ENCODE results near the gene CCNK. TPM values are rescaled to one million over a fixed set of nuclear protein-coding genes. Genes with fewer than 3 reads are reported as not detected.

Gene CCNK
- total and polyA plus RNA-seq, 2 experiments from 2014 or later: 20.9 TPM

DNA sequence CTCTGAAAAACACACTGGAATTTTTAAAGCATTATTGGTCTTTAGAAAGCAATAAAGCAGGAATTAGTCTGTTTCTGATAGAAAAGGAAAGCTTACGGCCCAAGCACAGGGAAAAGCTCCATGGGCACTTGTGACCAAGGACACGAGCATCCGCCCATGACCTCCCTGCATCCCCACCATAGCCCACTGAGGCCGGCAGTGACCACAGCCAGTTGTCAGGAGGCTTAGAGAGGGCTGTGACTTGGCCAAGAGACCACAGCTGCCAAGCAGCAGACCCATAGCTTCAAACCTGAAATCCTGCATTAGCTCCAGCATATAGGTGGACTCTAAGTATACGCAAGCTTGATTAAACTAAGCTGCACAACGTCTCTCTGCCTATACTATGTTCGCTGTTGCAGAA is 9.5 kb upstream of the CCNK start:
- H3K9me3 ChIP-seq (ENCODE audit: low read depth): no peaks in the 10 kb centered on the region
- DNase-seq: no peak
- H3F3A ChIP-seq (ENCODE audit: insufficient read depth): no peaks in the 10 kb centered on the region
- H3K36me3 ChIP-seq (ENCODE audit: low read depth): no peaks in the 10 kb centered on the region
- no peaks in the 10 kb centered on the region for H3K9me2 ChIP-seq (ENCODE audit: insufficient read depth)
- WGBS, 2 experiments (ENCODE audit: low coverage in 1 of 2, low lambda C conversion rate in 2 of 2, missing lambda C conversion rate in 2 of 2): 95 to 96% methylated on average over 7 of the region's 7 CpGs
- no peak overlapping the region for H3K27ac ChIP-seq
- H3K4me2 ChIP-seq (ENCODE audit: unreplicated experiment): no peak overlapping the region
- H3K27me3 ChIP-seq (replicated peaks; ENCODE audit: insufficient read depth): no peaks in the 10 kb centered on the region
- H3K79me2 ChIP-seq (ENCODE audit: insufficient read depth): peaks cover 100% of the 10 kb centered on the region
- TF ChIP-seq EZH2phosphoT487 (IDR thresholded peaks at IDR 0.05; ENCODE audit: insufficient read depth, low read depth) (no peak), EZH2 (IDR thresholded peaks at IDR 0.05; ENCODE audit: insufficient read depth, poor library complexity, severe bottlenecking) (no peak)
- H3K4me1 ChIP-seq (ENCODE audit: insufficient read depth): peaks cover 3% of the 10 kb centered on the region; the same call in 1 of the 2 replicates
- H2AFZ ChIP-seq: no peak overlapping the region
- peaks cover 18% of the 10 kb centered on the region; the same call in 1 of the 2 replicates for H4K20me1 ChIP-seq (ENCODE audit: insufficient read depth)
- H3K4me3 ChIP-seq: no peak overlapping the region
- H3K9ac ChIP-seq: no peak overlapping the region
- in situ Hi-C loops (cut with MboI): no loop called here

DNA sequence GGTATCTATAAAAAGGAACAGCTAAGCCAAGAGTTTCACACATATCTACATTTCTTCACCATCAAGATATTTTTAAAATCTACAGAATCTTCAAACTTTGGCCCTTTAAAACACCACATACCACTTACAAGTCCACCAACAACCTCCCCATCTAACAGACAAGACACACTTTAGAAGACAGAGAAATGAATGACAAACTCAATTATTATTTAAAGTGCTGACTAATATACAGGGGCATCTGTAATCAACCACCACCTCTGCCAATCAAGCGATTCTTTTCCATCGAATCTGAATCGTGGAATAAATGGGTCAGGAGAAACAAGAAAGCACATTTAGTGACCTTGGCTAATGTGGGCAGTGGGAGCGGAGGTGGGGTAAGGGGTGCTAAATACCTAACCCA is 8.3 kb upstream of the CCNK start:
- TF ChIP-seq EZH2phosphoT487 (IDR thresholded peaks at IDR 0.05; ENCODE audit: insufficient read depth, low read depth): no peak
- no peak for TF ChIP-seq EZH2 (IDR thresholded peaks at IDR 0.05; ENCODE audit: insufficient read depth, poor library complexity, severe bottlenecking)
- peaks cover 18% of the 10 kb centered on the region; the same call in 1 of the 2 replicates for H4K20me1 ChIP-seq (ENCODE audit: insufficient read depth)
- no peaks in the 10 kb centered on the region for H3K36me3 ChIP-seq (ENCODE audit: low read depth)
- no peak overlapping the region for H3K4me3 ChIP-seq
- peaks cover 100% of the 10 kb centered on the region for H3K79me2 ChIP-seq (ENCODE audit: insufficient read depth)
- peaks cover 11% of the 10 kb centered on the region; the same call in 1 of the 2 replicates for H3K4me1 ChIP-seq (ENCODE audit: insufficient read depth)
- no peaks in the 10 kb centered on the region for H3K9me3 ChIP-seq (ENCODE audit: low read depth)
- no peak for DNase-seq
- no peak overlapping the region for H3K27ac ChIP-seq
- H3K4me2 ChIP-seq (ENCODE audit: unreplicated experiment): no peak overlapping the region
- no peak overlapping the region for H2AFZ ChIP-seq
- H3K9me2 ChIP-seq (ENCODE audit: insufficient read depth): no peaks in the 10 kb centered on the region
- WGBS, 2 experiments (ENCODE audit: low coverage in 1 of 2, low lambda C conversion rate in 2 of 2, missing lambda C conversion rate in 2 of 2): 88 to 95% methylated on average over 4 of the region's 4 CpGs
- in situ Hi-C loops (cut with MboI): no loop called here
- no peaks in the 10 kb centered on the region for H3K27me3 ChIP-seq (replicated peaks; ENCODE audit: insufficient read depth)
- 0 out of 2 replicates have a peak, but pooled peaks cover 5% of the 10 kb centered on the region for H3F3A ChIP-seq (ENCODE audit: insufficient read depth)
- no peak overlapping the region for H3K9ac ChIP-seq

DNA sequence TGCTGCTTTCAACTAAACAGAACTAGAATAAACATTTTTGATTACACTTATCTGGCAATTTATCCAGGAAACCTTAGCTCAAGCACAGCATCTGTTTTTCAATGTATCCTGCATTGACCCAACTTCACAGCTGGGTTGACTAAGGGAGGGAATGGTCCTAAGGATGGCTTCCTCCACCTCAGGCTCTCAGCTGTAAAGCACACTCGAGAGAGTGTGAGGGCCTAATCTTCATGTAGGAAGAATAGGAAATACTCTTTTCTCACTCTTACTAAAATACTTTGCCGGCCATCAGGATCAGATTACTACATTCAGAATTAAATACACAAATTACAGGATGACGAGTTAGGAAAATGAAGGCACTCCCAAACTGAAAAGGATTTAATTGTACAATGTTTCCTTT is 7.8 kb upstream of the CCNK start:
- DNase-seq: no peak
- Histone ChIP-seq H3K27ac (no peak overlapping the region), H3K4me3 (no peak overlapping the region), H3K9ac (no peak overlapping the region), H2AFZ (no peak overlapping the region), H3K4me1 (ENCODE audit: insufficient read depth) (peaks cover 16% of the 10 kb centered on the region; the same call in 1 of the 2 replicates), H3K79me2 (ENCODE audit: insufficient read depth) (peaks cover 100% of the 10 kb centered on the region), H3K4me2 (ENCODE audit: unreplicated experiment) (no peak overlapping the region), H3K27me3 (replicated peaks; ENCODE audit: insufficient read depth) (no peaks in the 10 kb centered on the region), H3K9me3 (ENCODE audit: low read depth) (no peaks in the 10 kb centered on the region), H3K36me3 (ENCODE audit: low read depth) (no peaks in the 10 kb centered on the region), H3F3A (ENCODE audit: insufficient read depth) (0 out of 2 replicates have a peak, but pooled peaks cover 5% of the 10 kb centered on the region), H3K9me2 (ENCODE audit: insufficient read depth) (no peaks in the 10 kb centered on the region), H4K20me1 (ENCODE audit: insufficient read depth) (peaks cover 18% of the 10 kb centered on the region; the same call in 1 of the 2 replicates)
- in situ Hi-C loops (cut with MboI): no loop called here
- 82% methylated on average over 3 of the region's 3 CpGs for WGBS, 2 experiments (ENCODE audit: low coverage in 1 of 2, low lambda C conversion rate in 2 of 2, missing lambda C conversion rate in 2 of 2)
- TF ChIP-seq EZH2 (IDR thresholded peaks at IDR 0.05; ENCODE audit: insufficient read depth, poor library complexity, severe bottlenecking) (no peak), EZH2phosphoT487 (IDR thresholded peaks at IDR 0.05; ENCODE audit: insufficient read depth, low read depth) (no peak)

DNA sequence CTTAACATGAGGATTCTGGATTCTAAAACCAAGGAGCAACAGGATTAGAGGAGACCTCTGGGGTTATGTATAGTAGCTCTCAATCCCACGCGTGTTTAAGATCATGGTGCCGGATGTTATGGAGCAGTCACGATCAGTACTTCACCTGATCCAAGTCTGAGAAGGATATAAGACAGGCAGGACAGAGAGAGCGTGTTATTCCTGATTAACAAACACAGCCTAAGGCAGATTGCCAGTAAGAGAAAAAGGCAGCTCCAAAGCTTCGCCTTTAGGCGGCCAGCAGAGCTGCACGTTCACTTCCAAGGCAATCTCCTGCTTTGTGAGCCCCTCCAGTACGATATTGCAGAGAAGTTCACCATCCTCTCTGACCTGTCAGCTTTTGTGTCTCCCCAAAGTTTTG is 6.0 kb upstream of the CCNK start:
- no peak overlapping the region for H2AFZ ChIP-seq
- in situ Hi-C loops (cut with MboI): no loop called here
- TF ChIP-seq EZH2 (IDR thresholded peaks at IDR 0.05; ENCODE audit: insufficient read depth, poor library complexity, severe bottlenecking): no peak
- no peak for TF ChIP-seq EZH2phosphoT487 (IDR thresholded peaks at IDR 0.05; ENCODE audit: insufficient read depth, low read depth)
- H3K9me3 ChIP-seq (ENCODE audit: low read depth): no peaks in the 10 kb centered on the region
- H3K9ac ChIP-seq: no peak overlapping the region
- peaks cover 18% of the 10 kb centered on the region; the same call in 1 of the 2 replicates for H4K20me1 ChIP-seq (ENCODE audit: insufficient read depth)
- no peaks in the 10 kb centered on the region for H3K36me3 ChIP-seq (ENCODE audit: low read depth)
- peaks cover 97% of the 10 kb centered on the region for H3K79me2 ChIP-seq (ENCODE audit: insufficient read depth)
- H3K27ac ChIP-seq: no peak overlapping the region
- no peak overlapping the region for H3K4me2 ChIP-seq (ENCODE audit: unreplicated experiment)
- no peaks in the 10 kb centered on the region for H3K9me2 ChIP-seq (ENCODE audit: insufficient read depth)
- DNase-seq: no peak
- no peak overlapping the region for H3K4me3 ChIP-seq
- H3F3A ChIP-seq (ENCODE audit: insufficient read depth): peaks cover 15% of the 10 kb centered on the region; the same call in 1 of the 2 replicates
- H3K27me3 ChIP-seq (replicated peaks; ENCODE audit: insufficient read depth): no peaks in the 10 kb centered on the region
- 92 to 94% methylated on average over 9 of the region's 9 CpGs for WGBS, 2 experiments (ENCODE audit: low coverage in 1 of 2, low lambda C conversion rate in 2 of 2, missing lambda C conversion rate in 2 of 2)
- peaks cover 26% of the 10 kb centered on the region; the same call in 1 of the 2 replicates for H3K4me1 ChIP-seq (ENCODE audit: insufficient read depth)
